ENCODE measurements around the gene PRTN3.

PRTN3 gene

GRCh38 chr19:793806-794205, 47.0 kb upstream of the PRTN3 start:
- TF ChIP-seq, protein P1, sequence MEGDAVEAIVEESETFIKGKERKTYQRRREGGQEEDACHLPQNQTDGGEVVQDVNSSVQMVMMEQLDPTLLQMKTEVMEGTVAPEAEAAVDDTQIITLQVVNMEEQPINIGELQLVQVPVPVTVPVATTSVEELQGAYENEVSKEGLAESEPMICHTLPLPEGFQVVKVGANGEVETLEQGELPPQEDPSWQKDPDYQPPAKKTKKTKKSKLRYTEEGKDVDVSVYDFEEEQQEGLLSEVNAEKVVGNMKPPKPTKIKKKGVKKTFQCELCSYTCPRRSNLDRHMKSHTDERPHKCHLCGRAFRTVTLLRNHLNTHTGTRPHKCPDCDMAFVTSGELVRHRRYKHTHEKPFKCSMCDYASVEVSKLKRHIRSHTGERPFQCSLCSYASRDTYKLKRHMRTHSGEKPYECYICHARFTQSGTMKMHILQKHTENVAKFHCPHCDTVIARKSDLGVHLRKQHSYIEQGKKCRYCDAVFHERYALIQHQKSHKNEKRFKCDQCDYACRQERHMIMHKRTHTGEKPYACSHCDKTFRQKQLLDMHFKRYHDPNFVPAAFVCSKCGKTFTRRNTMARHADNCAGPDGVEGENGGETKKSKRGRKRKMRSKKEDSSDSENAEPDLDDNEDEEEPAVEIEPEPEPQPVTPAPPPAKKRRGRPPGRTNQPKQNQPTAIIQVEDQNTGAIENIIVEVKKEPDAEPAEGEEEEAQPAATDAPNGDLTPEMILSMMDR (conservative IDR thresholded peaks at IDR 0.05; ENCODE audit: low read depth, low read length) = no peak
- Histone ChIP-seq H3K79me2 (ENCODE audit: insufficient read depth, low read depth) (peaks cover 9% of the 10 kb centered on the region), H3K4me2 (no peak overlapping the region)

DNA sequence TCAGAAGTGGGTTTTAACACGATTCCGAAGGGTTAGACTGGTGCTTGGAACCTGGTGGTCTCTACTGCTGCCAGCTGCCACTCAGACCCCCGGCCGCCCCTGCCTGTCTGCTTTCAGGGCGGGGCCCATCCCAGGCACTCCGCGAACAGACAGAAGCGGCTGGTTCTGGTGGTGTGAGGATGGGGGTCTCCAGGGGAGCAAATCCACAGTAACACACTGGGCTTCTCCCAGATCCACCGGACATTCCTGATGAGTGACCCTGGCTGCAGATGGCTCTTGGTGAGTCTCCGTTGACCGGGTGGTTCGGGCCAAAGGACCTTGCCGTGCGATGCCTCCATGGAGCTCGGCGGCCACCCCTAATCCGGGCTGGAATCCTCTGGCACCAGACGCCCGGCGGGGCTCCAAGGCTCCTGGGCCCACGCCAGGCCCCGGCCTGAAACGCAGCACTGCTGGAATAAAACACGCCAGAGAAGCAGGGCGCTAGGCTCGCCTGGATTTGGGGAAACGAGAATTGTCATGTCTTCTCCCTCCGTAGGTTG, 45.7 kb upstream of the PRTN3 start:
- H3K79me2 ChIP-seq (ENCODE audit: insufficient read depth, low read depth) = peaks cover 23% of the 10 kb centered on the region
- H3K27me3 ChIP-seq (ENCODE audit: insufficient read depth, low read depth) = no peaks in the 10 kb centered on the region
- H3K27ac ChIP-seq = no peak overlapping the region
- peaks cover 10% of the 10 kb centered on the region for H3K4me1 ChIP-seq (ENCODE audit: low read depth, poor library complexity, severe bottlenecking)
- H4K20me1 ChIP-seq (ENCODE audit: insufficient read depth) = peaks cover 20% of the 10 kb centered on the region
- H3K36me3 ChIP-seq (ENCODE audit: insufficient read depth) = peaks cover 10% of the 10 kb centered on the region; the same call in 1 of the 2 replicates
- H3K4me2 ChIP-seq = no peak overlapping the region
- no peak overlapping the region for H3K9ac ChIP-seq
- no peak overlapping the region for H2AFZ ChIP-seq (ENCODE audit: low read depth)
- H3K4me3 ChIP-seq (IDR thresholded peaks at IDR 0.05; ENCODE audit: insufficient read depth, low read depth, low read length) = no peak overlapping the region
- TF ChIP-seq, protein P1 (conservative IDR thresholded peaks at IDR 0.05; ENCODE audit: low read depth, low read length) = no peak

More at GRCh38 chr19:793806-794205, 47.0 kb upstream of the PRTN3 start:
- Histone ChIP-seq H3K27ac (no peak overlapping the region), H3K36me3 (ENCODE audit: insufficient read depth) (no peaks in the 10 kb centered on the region), H3K9ac (no peak overlapping the region), H3K27me3 (ENCODE audit: insufficient read depth, low read depth) (no peaks in the 10 kb centered on the region), H4K20me1 (ENCODE audit: insufficient read depth) (peaks cover 6% of the 10 kb centered on the region; the same call in 1 of the 2 replicates), H3K4me1 (ENCODE audit: low read depth, poor library complexity, severe bottlenecking) (no peaks in the 10 kb centered on the region), H3K4me3 (IDR thresholded peaks at IDR 0.05; ENCODE audit: insufficient read depth, low read depth, low read length) (no peak overlapping the region), H2AFZ (ENCODE audit: low read depth) (no peak overlapping the region)

DNA sequence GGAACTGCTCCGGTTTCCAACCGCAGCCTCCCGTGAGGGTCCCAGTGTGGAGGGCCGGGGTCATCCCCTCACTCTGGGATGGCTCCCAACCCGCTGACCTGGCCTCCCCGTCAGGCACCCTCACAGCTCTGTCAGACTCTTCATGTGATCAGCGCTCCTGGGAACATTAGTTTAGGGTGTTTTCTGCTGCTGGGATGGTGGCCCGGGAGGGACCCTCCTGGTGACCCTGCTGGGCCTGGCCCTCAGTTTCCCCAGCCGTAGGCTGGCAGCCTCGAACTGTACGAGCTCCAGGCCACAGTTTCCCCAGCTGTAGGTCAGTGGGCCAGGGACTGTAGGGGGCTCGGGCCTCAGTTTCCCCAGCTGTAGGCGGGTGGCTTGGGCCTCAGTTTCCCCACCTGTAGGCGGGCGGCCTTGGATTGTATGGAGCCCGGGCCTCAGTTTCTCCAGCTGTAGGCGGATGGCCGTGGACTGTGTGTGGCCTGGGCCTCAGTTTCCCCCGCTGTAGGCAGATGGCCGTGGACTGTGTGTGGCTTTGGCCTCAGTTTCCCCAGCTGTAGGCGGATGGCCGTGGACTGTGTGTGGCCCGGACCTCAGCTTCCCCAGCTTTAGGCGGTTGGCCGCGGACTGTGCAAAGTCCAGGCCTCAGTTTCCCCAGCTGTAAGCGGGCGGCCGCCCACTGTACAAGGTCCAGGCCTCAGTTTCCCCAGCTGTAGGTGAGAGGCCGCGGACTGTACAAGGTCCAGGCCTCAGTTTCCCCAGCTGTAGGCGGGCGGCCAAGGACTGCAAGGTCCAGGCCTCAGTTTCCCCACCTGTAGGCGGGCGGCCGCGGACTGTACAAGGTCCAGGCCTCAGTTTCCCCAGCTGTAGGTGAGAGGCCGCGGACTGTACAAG, 44.9 kb upstream of the PRTN3 start:
- H3K4me3 ChIP-seq (IDR thresholded peaks at IDR 0.05; ENCODE audit: insufficient read depth, low read depth, low read length) = no peak overlapping the region
- H2AFZ ChIP-seq (ENCODE audit: low read depth) = peak overlapping the region; percentile 73; the same call in 1 of the 2 replicates
- no peak overlapping the region for H3K27ac ChIP-seq
- H3K36me3 ChIP-seq (ENCODE audit: insufficient read depth) = peaks cover 10% of the 10 kb centered on the region; the same call in 1 of the 2 replicates
- TF ChIP-seq, protein P1 (conservative IDR thresholded peaks at IDR 0.05; ENCODE audit: low read depth, low read length) = no peak
- H3K4me1 ChIP-seq (ENCODE audit: low read depth, poor library complexity, severe bottlenecking) = peaks cover 13% of the 10 kb centered on the region
- H3K27me3 ChIP-seq (ENCODE audit: insufficient read depth, low read depth) = no peaks in the 10 kb centered on the region
- H4K20me1 ChIP-seq (ENCODE audit: insufficient read depth) = peaks cover 26% of the 10 kb centered on the region
- H3K4me2 ChIP-seq = peak overlapping the region; percentile 36
- H3K9ac ChIP-seq = peak overlapping the region; percentile 72; the same call in 1 of the 2 replicates
- H3K79me2 ChIP-seq (ENCODE audit: insufficient read depth, low read depth) = peaks cover 31% of the 10 kb centered on the region

GRCh38 chr19:796692-797527, 43.9 kb upstream of the PRTN3 start, which contains the start of gene PTBP1:
TSS of gene PTBP1 (plus strand) at chr19:797452. CDS start at chr19:797498, 46 bp downstream.
- Histone ChIP-seq H3K27me3 (ENCODE audit: insufficient read depth, low read depth) (no peaks in the 10 kb centered on the region), H3K4me1 (ENCODE audit: low read depth, poor library complexity, severe bottlenecking) (peaks cover 18% of the 10 kb centered on the region), H3K36me3 (ENCODE audit: insufficient read depth) (peaks cover 17% of the 10 kb centered on the region; the same call in 1 of the 2 replicates), H3K27ac (peak within 1 kb of the TSS; percentile 90), H3K9ac (peak within 1 kb of the TSS; percentile 96), H3K4me3 (IDR thresholded peaks at IDR 0.05; ENCODE audit: insufficient read depth, low read depth, low read length) (no peak within 1 kb of the TSS), H2AFZ (ENCODE audit: low read depth) (peak within 1 kb of the TSS; percentile 73), H3K79me2 (ENCODE audit: insufficient read depth, low read depth) (peaks cover 40% of the 10 kb centered on the region), H3K4me2 (peak within 1 kb of the TSS; percentile 54), H4K20me1 (ENCODE audit: insufficient read depth) (peaks cover 35% of the 10 kb centered on the region)
- TF ChIP-seq, protein P1 (conservative IDR thresholded peaks at IDR 0.05; ENCODE audit: low read depth, low read length) = no peak

Measured in KMS-11 (cell line).